A673 (cell line): ENCODE measurements around the gene FDX1.

Source experiments
- CTCF ChIP-seq: fragments of 300-800, 200-600 bp; sonication (generic); conservative IDR thresholded peaks from 2 replicates; pipeline ENCODE4 v1.5.1; 2017; ENCODE audit warnings: low read depth, mild to moderate bottlenecking, antibody characterized with exemption, low read length, moderate library complexity, mixed read lengths
- EZH2 ChIP-seq: fragments of 200-600 bp; sonication (generic); IDR thresholded peaks from 2 replicates; pipeline ENCODE4 v1.6.1; 2017; ENCODE audit warnings: borderline replicate concordance, low read depth, mild to moderate bottlenecking, mixed read lengths, antibody characterized with exemption, low read length; ENCODE audit not compliant: poor library complexity, severe bottlenecking

- TF ChIP-seq EZH2 (no peak), CTCF (no peak)
Observed at GRCh38 chr11:110454609-110455008, 24.9 kb downstream of the FDX1 start.
